CD4-positive, alpha-beta T cell treated with Interleukin-15 for 4 hours (primary cell): ENCODE data around the gene TMC8.

Source experiments
- DNase-seq: peaks from one replicate; pipeline ENCODE4 v3.0.0-alpha.2; 2020; ENCODE audit warnings: low spot score

The TMC8 gene

GRCh38 chr17:78124836-78125137, 5.8 kb upstream of the TMC8 start:
- no peak for DNase-seq

- no peak for DNase-seq
Observed at GRCh38 chr17:78125138-78125913, 5.2 kb upstream of the TMC8 start.

DNA sequence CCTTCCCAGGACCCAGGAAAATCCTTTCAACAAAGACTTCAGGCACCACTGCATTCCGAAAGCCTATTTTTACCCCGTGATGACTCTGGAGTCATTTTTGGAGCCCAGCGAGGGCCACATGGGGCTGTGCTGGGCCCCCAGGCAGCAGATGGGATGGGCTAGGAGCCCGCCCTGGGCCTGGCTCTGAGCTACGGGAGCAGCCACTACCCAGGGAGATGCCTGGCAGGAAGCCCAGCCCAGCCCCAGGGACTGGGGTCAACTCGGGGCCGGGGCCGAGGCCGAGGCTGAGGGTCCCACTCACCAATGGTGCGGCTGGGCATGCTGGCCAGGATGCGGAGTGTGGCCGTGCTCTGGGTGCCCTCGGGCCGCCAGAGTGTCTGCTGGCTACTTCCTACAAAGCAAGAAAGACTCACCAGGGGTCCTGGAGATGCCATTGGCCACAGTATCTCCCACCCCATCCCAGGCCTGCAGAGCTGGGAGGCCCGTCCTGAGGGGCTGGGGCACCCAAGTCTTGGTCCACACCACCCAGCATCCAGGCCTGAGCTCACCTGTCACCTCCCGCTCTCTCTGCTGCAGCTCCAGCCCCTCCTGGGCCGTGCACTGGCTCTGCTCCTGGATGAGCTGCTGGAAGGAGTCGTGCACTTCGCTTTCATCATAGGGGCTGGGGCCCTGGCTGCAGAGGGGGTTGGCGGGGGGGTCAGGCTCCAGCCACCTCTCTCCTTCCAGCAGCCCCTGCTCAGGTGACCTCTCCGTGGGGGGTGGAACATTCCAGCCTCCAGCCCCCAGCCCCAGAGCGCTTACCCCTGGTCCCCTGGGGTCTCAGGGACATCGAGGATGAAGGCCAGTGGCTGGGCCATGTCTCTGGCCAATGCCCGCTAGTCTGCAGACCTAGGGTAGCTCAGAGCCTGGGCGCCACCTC, 4.3 kb upstream of the TMC8 start:
- DNase-seq: no peak

GRCh38 chr17:78126895-78127238, 3.7 kb upstream of the TMC8 start:
- no peak for DNase-seq

- DNase-seq: peak; percentile 74
Observed at GRCh38 chr17:78127239-78127887, 3.2 kb upstream of the TMC8 start.

GRCh38 chr17:78127888-78128550, 2.6 kb upstream of the TMC8 start:
- no peak for DNase-seq

DNA sequence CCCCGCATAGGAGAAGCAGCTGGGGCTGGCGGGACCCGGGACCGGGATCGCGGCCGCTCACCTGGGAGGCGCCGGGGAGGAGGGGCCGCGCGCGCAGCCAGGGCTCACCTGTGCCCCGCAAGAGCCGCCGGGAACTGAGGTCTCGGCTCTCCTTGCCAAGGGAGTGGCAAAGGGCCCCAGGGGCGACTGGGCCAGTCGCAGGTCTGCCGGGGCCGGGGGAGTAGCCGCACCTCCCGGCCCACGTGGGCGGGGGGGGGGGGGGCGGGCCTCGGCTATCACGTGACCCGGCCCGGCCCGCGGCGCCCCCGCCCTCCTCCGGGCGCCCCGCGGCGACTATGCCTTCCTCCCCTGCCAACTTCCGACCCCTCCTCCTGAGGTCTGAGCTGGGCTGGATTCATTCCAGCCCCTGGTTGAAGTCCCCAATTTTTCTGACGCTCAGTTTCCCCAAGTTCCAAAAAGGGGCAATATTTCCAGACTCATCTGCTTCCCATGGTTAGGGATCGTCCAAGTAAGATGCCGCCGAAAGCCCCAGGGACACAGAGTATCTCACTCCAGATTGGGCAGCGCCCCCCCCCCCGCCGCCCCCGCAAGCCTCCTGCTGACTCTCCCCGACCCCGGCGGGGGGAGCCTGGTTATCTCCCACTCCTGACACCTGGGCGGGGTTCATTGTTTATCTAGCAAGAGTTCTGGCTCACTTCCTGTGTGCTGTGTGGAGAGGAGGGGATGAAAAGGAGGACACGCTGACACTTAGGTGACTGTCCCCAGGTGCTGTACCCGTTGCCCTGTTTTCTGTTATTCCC, 1.8 kb upstream of the TMC8 start, which contains the start of gene TMC6:
Gene TMC6 (minus strand): TSS at position 205 of the 800 bp plus-strand sequence. CDS start 1,923 bp downstream, outside the sequence.
- peak; percentile 76 for DNase-seq

- DNase-seq: peak; percentile 49
Observed at GRCh38 chr17:78129351-78130089, 1.1 kb upstream of the TMC8 start.

DNA sequence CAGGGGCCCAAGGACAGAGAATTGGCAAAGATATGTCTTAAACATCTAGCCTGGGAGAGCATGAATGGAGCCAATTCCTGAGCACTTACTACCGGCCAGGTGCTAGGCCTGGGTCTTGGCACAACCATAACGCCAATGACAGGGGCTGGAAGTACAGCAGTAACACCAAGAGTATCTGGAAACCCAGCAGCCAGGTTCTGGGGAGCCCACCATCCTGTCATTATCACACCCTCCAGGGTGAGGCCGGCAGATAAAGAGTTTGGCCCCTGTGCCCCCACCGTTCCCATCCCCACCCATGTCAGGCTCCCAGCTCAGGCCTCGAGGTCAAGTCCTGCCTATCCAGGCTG, 508 bp upstream of the TMC8 start:
- no peak for DNase-seq

DNA sequence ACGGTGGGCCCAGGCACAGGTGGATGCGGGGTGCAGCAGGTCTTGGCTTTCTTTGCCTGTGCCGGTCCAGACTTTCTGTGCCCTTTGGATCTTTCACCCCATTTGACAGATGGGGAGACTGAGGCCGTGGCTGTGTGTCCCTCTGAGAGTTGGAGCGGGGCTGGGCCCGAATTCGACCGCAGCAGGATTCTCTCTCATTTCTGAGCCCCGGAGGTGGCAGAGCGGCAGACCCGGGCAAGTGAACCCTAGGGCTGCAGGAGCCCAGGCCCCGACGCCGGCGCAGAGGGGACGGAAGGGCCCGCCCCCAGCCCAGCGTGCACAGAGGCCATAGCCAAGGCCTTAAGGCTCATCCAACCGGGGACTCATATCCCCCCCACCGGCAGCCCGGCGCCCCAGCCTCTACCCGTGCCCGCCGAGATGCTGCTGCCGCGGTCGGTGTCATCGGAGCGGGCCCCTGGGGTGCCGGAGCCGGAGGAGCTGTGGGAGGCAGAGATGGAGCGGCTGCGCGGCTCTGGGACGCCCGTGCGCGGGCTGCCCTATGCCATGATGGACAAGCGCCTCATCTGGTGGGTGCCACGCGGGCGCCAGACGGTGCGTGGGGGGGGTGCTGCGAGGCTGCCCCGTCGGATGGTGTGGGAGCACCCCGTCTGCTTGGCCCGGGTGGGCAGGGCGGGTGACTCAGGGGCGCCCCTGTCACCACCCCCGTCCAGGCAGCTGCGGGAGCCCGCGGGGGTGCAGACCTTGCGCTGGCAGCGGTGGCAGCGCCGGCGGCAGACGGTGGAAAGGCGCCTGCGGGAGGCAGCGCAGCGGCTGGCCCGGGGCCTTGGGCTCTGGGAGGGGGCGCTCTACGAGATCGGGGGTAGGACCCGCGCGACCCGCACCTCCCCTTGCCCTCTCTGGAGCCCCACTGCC, 857 bp downstream of the TMC8 start:
- peak; percentile 46 for DNase-seq

- DNase-seq: peak; percentile 65
Observed at GRCh38 chr17:78132084-78132676, 1.6 kb downstream of the TMC8 start.

GRCh38 chr17:78132767-78133178, 2.2 kb downstream of the TMC8 start:
- DNase-seq: no peak

DNA sequence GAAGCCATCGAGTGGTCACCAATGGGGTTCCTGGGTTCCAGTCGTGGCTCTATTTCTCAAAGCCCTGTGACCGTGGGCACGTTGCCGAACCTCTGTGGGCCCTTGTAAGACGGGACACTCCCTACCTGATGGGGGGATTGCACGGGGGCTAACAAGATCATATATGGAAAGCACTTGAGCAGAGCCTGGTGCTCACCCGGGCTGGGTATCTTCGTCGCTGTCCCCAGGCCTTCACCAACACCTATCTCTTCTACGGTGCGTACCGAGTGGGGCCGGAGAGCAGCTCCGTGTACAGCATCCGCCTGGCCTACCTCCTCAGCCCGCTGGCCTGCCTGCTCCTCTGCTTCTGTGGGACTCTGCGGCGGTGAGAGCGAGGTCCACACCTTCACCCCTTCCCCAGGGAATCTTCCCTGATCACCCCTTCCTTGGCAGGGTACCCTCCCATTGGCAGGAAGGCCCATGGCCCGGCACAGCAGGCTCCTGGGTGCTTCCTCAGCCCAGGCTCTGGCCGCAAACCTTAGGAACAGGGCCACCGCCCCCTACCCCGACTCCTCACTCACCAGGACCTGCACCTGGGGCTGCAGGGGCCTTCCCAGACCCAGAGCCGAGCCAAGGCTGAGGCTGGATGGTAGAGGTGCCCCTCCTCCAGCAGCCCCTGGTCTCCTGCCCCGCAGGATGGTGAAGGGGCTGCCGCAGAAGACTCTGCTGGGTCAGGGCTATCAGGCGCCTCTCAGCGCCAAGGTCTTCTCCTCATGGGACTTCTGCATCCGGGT, 2.8 kb downstream of the TMC8 start:
- DNase-seq: no peak

GRCh38 chr17:78133971-78134898, 3.7 kb downstream of the TMC8 start:
- DNase-seq: peak; percentile 88

DNA sequence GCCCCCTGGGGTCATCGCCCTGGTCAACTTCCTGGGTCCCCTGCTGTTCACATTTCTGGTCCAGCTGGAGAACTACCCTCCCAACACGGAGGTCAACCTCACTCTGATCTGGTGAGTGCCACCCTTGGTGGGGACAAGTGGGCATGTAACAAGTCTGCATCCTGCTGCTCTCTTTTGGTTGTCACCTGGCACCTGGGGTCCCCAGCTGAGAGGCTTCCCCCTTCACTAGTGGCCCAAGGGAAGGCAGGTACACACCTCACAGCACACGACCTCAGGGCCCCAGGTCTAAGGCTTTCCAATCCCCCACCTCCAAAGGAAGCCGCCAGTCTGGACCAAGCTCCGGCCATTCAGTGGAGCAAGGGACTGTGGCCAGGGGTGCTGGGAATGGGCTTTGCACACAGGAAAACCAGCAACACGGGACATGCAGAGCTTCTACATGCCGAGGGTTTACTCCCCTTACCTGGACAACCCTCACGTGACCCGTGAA, 4.4 kb downstream of the TMC8 start:
- DNase-seq: no peak

GRCh38 chr17:78135858-78136500, 5.4 kb downstream of the TMC8 start:
- no peak for DNase-seq
